Panc1 (cell line): ENCODE data around the gene AWAT2. TPM values are rescaled to one million over a fixed set of nuclear protein-coding genes. Genes with fewer than 3 reads are reported as not detected.

Source experiments
- ATAC-seq: fragments of 200-7000 bp; cut with Tn5 transposase; 2 replicates; pipeline ENCODE4 v1.9.1; 2020; ENCODE audit warnings: mild to moderate bottlenecking, moderate library complexity
- BruUV-seq: library from RNA; stranded (reverse); fragments of 400-500 nt; replicated peaks from 2 replicates; lab custom pipeline; 2021; lab: Mats Ljungman, UMichigan
- CTCF ChIA-PET: fragments of 300-600 bp; sonication (Branson Sonifier 250); formaldehyde crosslinking; loops from one replicate; lab custom pipeline; 2022; ENCODE audit warnings: antibody characterized with exemption; lab: Charles Lee
- POLR2A ChIA-PET: fragments of 300-600 bp; sonication (Branson Sonifier 250); formaldehyde crosslinking; loops from one replicate; lab custom pipeline; 2022; ENCODE audit warnings: antibody characterized with exemption; lab: Charles Lee
- DNase-seq: peaks from one replicate; pipeline ENCODE4 v3.0.0-alpha.2; 2010; ENCODE audit warnings: low read depth, low spot score
- H3K27ac ChIP-seq: 2 replicates; pipeline ENCODE4 v1.5.1; 2011; ENCODE audit warnings: mild to moderate bottlenecking, low read length, inconsistent platforms
- H3K27me3 ChIP-seq: fragments of 200-500 bp; sonication (Bioruptor generic); 2 replicates; pipeline ENCODE4 v1.6.0; 2014; ENCODE audit warnings: low read length, inconsistent platforms; ENCODE audit not compliant: control insufficient read depth, insufficient read depth
- H3K36me3 ChIP-seq: fragments of 200-500 bp; sonication (Bioruptor generic); 2 replicates; pipeline ENCODE4 v1.5.1; 2014; ENCODE audit warnings: inconsistent platforms, mild to moderate bottlenecking, low read length, moderate library complexity; ENCODE audit not compliant: control insufficient read depth, insufficient read depth
- H3K4me1 ChIP-seq: 2 replicates; pipeline ENCODE4 v1.5.1; 2011; ENCODE audit warnings: inconsistent platforms, mild to moderate bottlenecking, low read length, moderate library complexity; ENCODE audit not compliant: control insufficient read depth, insufficient read depth
- H3K4me3 ChIP-seq, 2 experiments: 2 replicates each; pipeline ENCODE4 v1.5.1; 2011 to 2012; ENCODE audit warnings: low read depth in 2 of 2, low read length in 2 of 2, mild to moderate bottlenecking in 2 of 2, inconsistent platforms in 1 of 2, moderate library complexity in 1 of 2
- H3K9me3 ChIP-seq: fragments of 200-500 bp; sonication (Bioruptor generic); 2 replicates; pipeline ENCODE4 v1.5.1; 2014; ENCODE audit warnings: low read depth, mild to moderate bottlenecking, inconsistent platforms, low read length, moderate library complexity; ENCODE audit not compliant: control insufficient read depth, insufficient read depth
- POLR2AphosphoS5 ChIP-seq: IDR thresholded peaks from 2 replicates; pipeline ENCODE4 v1.6.1; 2012; ENCODE audit warnings: mild to moderate bottlenecking, low read depth, low read length, moderate library complexity
- SIN3A ChIP-seq: IDR thresholded peaks from 2 replicates; pipeline ENCODE4 v1.6.1; 2012; ENCODE audit warnings: low read depth, mild to moderate bottlenecking, low read length, moderate library complexity, borderline replicate concordance; ENCODE audit not compliant: insufficient read depth
- TCF7L2 ChIP-seq: IDR thresholded peaks from 2 replicates; pipeline ENCODE4 v1.6.1; 2011; ENCODE audit warnings: mild to moderate bottlenecking, low read depth, low read length, inconsistent platforms
- in situ Hi-C: cut with HindIII; loops from 2 replicates; pipeline ENCODE4 v1.10.0; 2016; ENCODE audit warnings: low sequenced_read_pairs, low pct_unique_long_range_greater_than_20kb
- intact Hi-C: fragments of 100-400 bp; cut with micrococcal nuclease; formaldehyde crosslinking; loops from one replicate; pipeline ENCODE4 v1.10.0; 2022; ENCODE audit not compliant: unreplicated experiment
- total RNA-seq: library from RNA; stranded (reverse); gene quantifications from one replicate; pipeline ENCODE4 v1.2.1, GENCODE V29; 2021; ENCODE audit not compliant: unreplicated experiment
- TF ChIP-seq, protein P1 (sequence below), 2 experiments: IDR thresholded peaks; 2 replicates each; pipeline ENCODE4 v1.6.1; 2011 to 2012; ENCODE audit warnings: low read depth in 2 of 2, control low read depth in 1 of 2, low read length in 1 of 2, mild to moderate bottlenecking in 1 of 2, moderate library complexity in 1 of 2; ENCODE audit not compliant: insufficient read depth in 1 of 2
- TF ChIP-seq, protein P2 (sequence below): fragments of 450-650 bp; IDR thresholded peaks from 2 replicates; pipeline ENCODE4 v1.5.1; 2017; ENCODE audit warnings: mild to moderate bottlenecking

The AWAT2 gene
- total RNA-seq, 1 experiment from 2014 or later: not detected

DNA sequence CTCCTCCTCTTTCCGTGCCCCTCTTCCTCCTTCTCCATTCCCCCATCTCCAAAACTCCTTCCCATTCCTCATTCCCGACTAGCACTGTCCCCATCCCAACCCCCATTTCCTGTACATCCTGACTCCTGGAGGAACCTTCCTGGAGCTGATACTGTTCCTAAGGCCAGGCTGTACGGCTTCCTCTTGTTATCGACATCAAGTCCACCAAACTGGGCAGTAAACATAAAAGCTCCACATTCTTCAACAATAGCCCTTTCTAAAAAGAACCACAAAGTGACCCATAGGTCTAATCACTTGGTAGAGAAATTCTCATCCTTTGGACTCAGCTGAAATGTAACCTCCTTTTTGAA, 22.9 kb downstream of the AWAT2 start:
- intact Hi-C loops: no loop called here
- ATAC-seq: no peak
- no peaks in the 10 kb centered on the region for H3K27me3 ChIP-seq
- H3K4me3 ChIP-seq: no peak overlapping the region
- H3K4me1 ChIP-seq: no peaks in the 10 kb centered on the region
- H3K9me3 ChIP-seq: no peaks in the 10 kb centered on the region
- ChIA-PET POLR2A (interaction anchor here (0.6 kb wide), 1 partner anchor 14 kb away, joined by 3 read pairs; no protein-coding TSS in a partner anchor), CTCF (interaction anchor here (0.5 kb wide), 1 partner anchor 71 kb away, joined by 6 read pairs; no protein-coding TSS in a partner anchor)
- TF ChIP-seq, protein P1, sequence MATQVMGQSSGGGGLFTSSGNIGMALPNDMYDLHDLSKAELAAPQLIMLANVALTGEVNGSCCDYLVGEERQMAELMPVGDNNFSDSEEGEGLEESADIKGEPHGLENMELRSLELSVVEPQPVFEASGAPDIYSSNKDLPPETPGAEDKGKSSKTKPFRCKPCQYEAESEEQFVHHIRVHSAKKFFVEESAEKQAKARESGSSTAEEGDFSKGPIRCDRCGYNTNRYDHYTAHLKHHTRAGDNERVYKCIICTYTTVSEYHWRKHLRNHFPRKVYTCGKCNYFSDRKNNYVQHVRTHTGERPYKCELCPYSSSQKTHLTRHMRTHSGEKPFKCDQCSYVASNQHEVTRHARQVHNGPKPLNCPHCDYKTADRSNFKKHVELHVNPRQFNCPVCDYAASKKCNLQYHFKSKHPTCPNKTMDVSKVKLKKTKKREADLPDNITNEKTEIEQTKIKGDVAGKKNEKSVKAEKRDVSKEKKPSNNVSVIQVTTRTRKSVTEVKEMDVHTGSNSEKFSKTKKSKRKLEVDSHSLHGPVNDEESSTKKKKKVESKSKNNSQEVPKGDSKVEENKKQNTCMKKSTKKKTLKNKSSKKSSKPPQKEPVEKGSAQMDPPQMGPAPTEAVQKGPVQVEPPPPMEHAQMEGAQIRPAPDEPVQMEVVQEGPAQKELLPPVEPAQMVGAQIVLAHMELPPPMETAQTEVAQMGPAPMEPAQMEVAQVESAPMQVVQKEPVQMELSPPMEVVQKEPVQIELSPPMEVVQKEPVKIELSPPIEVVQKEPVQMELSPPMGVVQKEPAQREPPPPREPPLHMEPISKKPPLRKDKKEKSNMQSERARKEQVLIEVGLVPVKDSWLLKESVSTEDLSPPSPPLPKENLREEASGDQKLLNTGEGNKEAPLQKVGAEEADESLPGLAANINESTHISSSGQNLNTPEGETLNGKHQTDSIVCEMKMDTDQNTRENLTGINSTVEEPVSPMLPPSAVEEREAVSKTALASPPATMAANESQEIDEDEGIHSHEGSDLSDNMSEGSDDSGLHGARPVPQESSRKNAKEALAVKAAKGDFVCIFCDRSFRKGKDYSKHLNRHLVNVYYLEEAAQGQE (IDR thresholded peaks at IDR 0.05; ENCODE audit: insufficient read depth in 1 of 2, low read depth in 2 of 2, low read length in 1 of 2): no peak
- TF ChIP-seq SIN3A (no peak), TCF7L2 (no peak), POLR2AphosphoS5 (no peak)
- TF ChIP-seq, protein P2, sequence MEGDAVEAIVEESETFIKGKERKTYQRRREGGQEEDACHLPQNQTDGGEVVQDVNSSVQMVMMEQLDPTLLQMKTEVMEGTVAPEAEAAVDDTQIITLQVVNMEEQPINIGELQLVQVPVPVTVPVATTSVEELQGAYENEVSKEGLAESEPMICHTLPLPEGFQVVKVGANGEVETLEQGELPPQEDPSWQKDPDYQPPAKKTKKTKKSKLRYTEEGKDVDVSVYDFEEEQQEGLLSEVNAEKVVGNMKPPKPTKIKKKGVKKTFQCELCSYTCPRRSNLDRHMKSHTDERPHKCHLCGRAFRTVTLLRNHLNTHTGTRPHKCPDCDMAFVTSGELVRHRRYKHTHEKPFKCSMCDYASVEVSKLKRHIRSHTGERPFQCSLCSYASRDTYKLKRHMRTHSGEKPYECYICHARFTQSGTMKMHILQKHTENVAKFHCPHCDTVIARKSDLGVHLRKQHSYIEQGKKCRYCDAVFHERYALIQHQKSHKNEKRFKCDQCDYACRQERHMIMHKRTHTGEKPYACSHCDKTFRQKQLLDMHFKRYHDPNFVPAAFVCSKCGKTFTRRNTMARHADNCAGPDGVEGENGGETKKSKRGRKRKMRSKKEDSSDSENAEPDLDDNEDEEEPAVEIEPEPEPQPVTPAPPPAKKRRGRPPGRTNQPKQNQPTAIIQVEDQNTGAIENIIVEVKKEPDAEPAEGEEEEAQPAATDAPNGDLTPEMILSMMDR: no peak
- DNase-seq: no peak
- BruUV-seq: no TSS peak
- in situ Hi-C loops: no loop called here
- no peaks in the 10 kb centered on the region for H3K36me3 ChIP-seq
- H3K27ac ChIP-seq: no peak overlapping the region

DNA sequence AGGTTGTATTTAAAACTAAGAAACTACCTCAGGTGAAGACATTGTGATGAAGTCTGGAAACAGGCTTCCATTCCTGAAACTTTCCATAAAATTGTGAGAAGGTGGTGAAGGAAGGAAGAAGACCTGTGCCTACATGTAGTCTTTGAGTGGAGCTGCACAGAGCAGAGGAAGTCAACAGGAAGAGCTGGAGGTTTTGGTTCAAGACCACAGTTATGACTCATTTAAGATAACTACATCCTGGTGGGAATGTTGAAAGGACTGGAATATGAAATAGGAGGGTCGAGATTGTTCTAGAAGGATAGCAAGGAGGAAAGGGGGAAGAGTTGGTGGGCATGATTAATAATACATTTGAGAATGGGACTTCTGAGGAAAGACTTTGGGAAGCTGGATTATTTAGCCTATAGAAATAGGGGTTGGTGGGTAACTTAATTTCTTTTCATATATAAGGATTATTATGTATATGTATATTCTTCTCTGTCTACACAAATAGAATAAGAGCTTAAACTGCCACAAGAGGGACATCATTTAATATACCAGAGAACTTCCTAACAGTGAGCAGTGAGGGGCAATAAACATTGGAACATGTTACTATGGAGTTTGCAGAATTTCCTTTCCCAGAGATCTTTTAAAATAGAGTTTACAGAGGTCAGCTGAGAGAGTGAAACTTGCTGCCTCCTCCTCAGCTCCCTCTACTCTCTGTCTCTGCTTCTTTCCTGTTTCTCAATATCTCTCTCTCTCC, 23.5 kb downstream of the AWAT2 start:
- CTCF ChIA-PET: no interaction called here
- Histone ChIP-seq H3K36me3 (no peaks in the 10 kb centered on the region), H3K9me3 (no peaks in the 10 kb centered on the region), H3K27me3 (no peaks in the 10 kb centered on the region), H3K27ac (no peak overlapping the region), H3K4me3 (no peak overlapping the region), H3K4me1 (no peaks in the 10 kb centered on the region)
- BruUV-seq: no TSS peak
- no peak for ATAC-seq
- TF ChIP-seq TCF7L2 (no peak), SIN3A (no peak), POLR2AphosphoS5 (no peak)
- TF ChIP-seq, protein P1 (IDR thresholded peaks at IDR 0.05; ENCODE audit: insufficient read depth in 1 of 2, low read depth in 2 of 2, low read length in 1 of 2): no peak
- TF ChIP-seq, protein P2: no peak
- in situ Hi-C loops (no loop called here), intact Hi-C loops (no loop called here)
- DNase-seq: no peak
- POLR2A ChIA-PET: interaction anchor here (0.6 kb wide), 1 partner anchor 14 kb away, joined by 3 read pairs; no protein-coding TSS in a partner anchor
